AG08395 (cell line): ENCODE data around the gene OSBPL8.
A peak's percentile ranks its signal among the peaks of the same experiment; 100 is the strongest.

Source experiments
- DNase-seq: peaks from one replicate; pipeline ENCODE4 v3.0.0; 2012; ENCODE audit warnings: mixed read lengths, low spot score

Gene OSBPL8

GRCh38 chr12:76559400-76560085, at the start of gene OSBPL8:
TSS of gene OSBPL8 (minus strand) at chr12:76559771. CDS start at chr12:76487551, 72,220 bp downstream.
- peak; percentile 97 for DNase-seq

- no peak for DNase-seq
Measured at GRCh38 chr12:76608070-76608469, 48.5 kb upstream of the OSBPL8 start.

GRCh38 chr12:76595056-76595455, 35.5 kb upstream of the OSBPL8 start:
- no peak for DNase-seq

- DNase-seq, result peak; percentile 61
Measured at GRCh38 chr12:76591476-76591875, 31.9 kb upstream of the OSBPL8 start.

DNA sequence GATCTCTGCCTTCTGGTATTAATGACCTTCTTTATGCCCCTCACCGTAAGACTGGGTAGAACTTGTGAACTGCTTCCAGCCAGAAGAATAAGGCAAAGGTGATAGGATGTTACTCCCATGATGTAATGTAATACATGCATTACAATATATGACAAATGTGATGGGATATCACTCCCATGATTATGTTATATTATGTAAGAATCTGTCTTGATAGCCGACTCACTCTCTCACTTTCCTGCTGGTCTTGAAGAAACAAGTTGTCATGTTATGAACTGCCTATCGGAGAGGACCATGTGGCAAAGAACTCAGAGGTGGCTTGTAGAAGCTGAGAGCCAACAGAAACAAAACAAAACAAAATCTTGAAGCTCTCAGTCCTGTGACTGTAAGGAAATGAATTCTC, 30.6 kb upstream of the OSBPL8 start:
- no peak for DNase-seq

GRCh38 chr12:76588881-76589565, 29.5 kb upstream of the OSBPL8 start:
- DNase-seq, result peak; percentile 58

GRCh38 chr12:76587428-76588178, 28.0 kb upstream of the OSBPL8 start:
- no peak for DNase-seq

DNA sequence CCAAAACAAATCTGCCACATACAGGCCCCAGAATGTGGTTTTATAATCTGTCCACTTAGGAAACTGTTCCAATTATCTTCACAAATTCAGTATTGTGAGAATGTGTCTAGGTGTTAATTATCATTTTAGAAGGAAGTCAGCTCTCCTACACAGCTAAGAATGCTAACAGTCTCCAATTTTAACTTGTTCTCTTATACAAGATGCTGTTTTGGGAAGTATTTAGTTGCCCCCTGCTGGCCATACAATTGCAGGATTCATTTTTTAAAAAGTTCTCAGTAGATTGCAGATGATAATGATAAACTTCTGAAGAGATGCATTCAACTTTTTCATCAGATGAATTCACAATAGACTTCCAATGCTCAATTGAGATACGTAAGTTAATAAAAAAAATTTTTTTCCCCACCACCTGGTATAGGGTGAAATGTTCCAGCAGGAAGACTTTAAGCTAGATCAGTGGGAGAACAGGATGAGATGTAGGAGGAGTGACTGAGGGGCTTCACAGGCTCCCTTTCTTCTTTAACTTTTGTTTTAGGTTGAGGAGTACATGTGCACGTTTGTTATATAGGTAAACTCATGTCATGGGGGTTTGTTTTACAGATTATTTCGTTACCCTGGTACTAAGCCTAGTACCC, 27.3 kb upstream of the OSBPL8 start:
- peak; percentile 35 for DNase-seq

DNA sequence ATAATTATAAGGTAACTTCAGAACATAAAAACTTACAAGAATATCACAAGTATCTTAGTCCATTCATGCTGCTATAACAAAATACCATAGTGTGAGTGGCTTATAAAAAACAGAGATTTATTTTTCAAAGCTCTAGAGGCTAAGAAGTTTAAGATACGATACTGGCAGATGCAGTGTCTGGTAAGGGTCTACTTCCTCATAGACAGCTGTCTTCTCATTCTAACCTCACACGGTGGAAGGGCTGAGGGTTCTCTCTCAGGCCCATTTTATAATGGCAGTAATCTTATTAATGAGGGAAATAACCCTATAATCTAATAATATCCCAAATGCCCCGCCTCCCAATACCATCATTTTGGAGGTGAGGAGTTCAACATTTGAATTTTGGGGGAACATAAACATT, 23.7 kb upstream of the OSBPL8 start:
- no peak for DNase-seq

DNA sequence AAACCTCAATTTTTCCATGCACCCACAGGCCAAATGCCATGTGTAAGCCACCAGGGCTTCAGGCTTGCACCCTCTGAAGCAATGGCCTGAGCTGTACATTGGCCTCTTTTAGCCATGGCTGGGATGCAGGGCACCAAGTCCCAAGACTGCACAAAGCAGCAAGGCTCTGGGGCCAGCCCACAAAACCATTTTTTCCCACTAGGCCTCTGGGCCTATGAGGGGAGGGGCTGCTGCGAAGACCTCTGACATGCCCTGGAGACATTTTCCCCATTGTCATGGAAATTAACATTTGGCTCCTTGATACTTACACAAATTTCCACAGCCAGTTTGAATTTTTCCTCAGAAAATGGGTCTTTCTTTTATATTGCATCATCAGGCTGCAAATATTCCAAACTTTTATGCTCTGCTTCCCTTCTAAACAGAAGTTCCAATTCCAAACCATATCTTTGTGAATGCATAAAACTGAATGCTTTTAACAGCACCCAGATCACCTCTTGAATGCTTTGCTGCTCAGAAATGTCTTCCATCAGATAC, 14.3 kb upstream of the OSBPL8 start:
- no peak for DNase-seq

DNA sequence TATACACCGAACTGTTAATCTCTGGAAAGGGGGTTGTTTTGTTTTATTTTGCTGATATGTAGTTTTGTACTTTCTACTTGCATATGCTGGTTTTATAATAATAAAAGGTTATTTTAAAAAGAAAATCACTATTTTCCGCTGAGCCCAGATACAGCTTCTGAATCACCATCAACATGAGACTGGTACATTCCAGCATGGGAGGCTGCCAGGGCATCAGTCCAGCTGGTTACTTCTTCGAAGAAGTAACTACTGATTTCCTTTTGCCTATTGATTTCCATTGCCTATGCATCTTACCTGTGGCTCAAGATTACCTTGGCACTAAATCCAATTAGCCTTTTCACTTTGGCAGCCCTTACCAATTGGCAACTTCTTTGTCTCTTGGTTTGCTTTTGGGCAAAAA, 11.7 kb upstream of the OSBPL8 start:
- peak; percentile 10 for DNase-seq

DNA sequence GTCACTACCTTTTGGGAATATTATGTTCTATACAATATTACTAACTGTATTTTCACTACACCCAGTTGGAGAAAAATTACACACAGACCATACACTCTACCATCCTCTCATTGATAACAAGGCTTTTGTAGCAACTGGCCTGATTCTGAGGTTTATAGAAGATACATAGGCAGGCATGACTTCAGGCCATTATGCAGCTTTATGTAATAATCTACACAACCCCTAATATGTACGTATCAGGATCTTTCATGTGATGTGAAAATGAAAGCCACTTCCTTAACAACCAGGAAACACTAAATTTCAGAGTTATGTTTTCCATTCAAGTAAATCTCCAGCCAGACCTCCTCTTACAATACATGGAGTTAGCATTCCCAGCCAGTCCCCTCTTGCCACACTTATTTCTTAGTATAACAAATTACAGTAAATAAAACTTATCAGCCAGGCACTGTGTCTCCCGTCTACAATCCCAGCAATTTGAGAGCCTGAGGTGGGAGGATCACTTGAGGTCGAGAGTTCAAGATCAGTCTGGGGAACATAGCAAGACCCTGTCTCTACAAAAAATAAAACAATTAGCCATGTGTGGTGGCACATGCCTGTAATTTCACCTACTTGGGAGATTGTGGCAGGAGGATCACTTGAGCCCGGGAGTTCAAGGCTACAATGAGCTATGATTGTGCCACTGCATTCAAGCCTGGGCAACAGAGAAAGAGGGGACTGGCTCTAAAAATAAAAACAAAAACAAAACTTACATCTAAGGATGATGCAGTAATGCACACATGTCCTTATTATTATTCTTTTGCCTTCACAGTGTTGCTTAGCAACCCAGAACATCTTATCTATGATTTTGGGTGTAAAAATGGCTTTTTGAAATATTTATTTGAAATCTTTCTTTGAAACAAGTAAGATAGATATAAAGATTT, 10.4 kb upstream of the OSBPL8 start:
- DNase-seq, result no peak

GRCh38 chr12:76568888-76569551, 9.4 kb upstream of the OSBPL8 start:
- no peak for DNase-seq

- no peak for DNase-seq
Measured at GRCh38 chr12:76568130-76568529, 8.6 kb upstream of the OSBPL8 start.

GRCh38 chr12:76563061-76563460, 3.5 kb upstream of the OSBPL8 start:
- no peak for DNase-seq

GRCh38 chr12:76562130-76562529, 2.6 kb upstream of the OSBPL8 start:
- DNase-seq, result no peak

DNA sequence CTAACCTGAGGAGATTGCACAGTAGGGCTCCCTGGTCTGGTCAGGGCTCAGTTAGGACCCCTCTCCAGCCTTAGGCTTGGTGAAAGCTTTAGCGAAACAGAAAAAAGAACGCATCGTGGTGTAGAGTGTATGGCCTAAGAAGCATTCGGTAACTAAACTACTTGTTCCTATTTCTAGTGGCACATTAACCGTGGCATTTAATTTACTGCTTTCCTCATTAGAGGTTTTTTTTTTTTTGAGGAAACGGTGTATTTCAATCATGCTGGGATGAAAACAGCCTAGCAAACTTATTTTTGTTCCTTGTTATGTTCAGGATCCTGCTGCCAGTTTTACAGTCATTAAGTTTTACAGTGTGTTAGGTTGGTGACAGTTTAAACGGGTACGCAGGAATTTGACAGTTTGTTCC, 518 bp upstream of the OSBPL8 start:
- DNase-seq, result no peak

DNA sequence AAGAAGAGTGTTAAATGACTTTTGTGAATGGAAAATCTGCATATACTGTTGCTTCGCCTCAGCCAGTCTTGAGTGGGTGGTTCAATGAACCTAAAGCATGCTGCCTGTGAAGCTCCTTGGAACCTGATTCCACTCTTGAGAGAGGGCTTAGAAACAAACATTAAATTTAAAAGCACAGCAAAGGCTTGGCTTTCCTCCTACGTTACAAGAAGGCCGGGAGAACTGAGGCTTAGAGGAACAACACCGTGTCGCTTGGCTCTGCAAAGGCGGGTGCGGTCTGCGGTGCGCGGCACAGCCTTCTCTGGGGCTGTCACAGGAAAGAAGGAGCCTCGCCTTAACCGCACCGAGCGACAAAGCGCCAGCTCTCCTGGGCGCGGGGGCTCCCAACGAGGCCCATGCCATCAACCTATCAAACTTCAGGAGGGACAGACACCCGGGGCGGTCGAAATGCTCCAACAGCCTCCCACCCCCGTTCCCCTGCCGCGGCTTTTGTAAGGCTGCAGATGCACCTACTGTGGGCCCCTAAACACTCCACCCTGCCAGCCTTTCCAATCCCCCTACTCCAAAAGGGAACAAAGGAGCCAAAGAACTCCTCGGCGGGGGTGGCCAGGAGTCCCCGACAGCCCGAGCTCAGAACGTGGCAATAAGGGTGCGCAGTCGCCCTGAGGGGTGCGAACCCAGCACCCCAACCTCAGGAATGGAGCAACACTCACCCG, 729 bp downstream of the OSBPL8 start:
- peak; percentile 29 for DNase-seq

DNA sequence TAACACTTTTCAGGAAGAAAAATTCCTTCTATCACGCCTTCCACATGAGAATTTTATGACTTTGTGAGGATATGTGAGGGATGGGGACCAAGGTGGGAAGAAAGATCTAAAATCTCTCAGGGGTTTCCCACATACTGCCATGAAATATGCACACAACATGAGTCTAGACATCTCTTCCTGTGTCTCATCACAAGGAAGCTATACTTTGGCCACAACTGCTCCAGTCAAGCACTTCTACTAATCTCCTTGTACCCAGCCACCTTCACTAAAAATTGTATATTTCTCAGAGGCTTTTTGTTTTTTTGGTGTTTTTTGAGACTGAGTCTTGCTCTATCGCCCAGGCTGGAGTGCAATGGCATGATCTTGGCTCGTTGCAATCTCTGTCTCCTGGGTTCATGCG, 3.2 kb downstream of the OSBPL8 start:
- no peak for DNase-seq

DNA sequence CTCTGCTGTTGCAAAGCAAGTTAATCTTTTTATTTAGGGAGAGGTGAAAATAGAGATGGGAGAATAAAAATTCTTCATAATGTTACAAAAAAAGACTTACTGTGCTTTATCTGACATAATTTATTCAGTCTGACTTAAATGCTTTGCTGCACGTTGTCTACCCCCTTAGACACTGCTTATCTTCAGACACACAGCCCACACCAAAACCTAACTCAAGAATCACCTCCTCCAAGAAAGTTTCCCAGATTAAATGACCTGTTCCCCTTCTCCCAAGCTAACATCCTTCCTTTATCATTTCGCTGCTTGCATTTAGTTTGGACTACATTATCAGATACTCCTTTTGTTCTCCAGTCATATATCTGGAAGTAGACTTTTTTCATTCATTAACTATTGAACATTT, 3.8 kb downstream of the OSBPL8 start:
- no peak for DNase-seq
